ENCODE measurements around the gene CDKN1B.
"Not testable (repeated sequence)": the region's sequence is repeated elsewhere in the genome, so short reads cannot be mapped to it uniquely, and the experiment has no call there.

CDKN1B gene

DNA sequence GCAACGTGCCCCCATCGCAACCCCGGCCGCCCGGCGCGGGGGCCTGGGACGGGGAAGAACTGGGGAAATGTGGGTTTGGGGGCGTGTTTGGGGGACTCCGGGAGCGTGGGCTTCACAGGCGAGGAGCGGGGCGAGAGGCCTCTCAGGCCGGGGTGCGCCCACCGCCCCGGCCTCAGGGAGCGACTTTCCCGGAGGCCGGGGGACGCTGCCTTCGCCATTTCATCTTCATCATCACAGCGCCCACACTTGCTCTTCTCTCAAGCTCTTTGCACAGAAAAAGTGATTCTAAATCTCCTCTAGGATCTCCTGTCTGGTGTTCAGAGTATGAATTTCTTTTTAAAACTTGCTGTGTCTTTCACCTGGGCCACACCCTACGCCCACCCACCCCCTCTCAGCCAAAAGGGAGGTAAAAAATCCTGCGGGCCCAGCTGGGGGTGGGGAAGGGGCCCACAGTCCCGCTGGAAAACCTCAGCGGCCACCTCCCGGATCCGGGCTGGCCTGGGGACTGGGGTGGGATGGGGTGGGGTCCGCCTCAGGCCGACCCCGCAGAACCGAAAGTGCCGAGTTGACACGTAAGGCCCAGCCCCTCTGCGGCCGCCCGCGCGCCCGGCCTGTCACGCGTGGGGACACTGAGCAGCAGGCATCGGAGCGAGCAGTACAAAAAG lies 7.4 kb downstream of the CDKN1B start:
- DNase-seq (ENCODE audit: low read depth, low spot score): no peak

DNA sequence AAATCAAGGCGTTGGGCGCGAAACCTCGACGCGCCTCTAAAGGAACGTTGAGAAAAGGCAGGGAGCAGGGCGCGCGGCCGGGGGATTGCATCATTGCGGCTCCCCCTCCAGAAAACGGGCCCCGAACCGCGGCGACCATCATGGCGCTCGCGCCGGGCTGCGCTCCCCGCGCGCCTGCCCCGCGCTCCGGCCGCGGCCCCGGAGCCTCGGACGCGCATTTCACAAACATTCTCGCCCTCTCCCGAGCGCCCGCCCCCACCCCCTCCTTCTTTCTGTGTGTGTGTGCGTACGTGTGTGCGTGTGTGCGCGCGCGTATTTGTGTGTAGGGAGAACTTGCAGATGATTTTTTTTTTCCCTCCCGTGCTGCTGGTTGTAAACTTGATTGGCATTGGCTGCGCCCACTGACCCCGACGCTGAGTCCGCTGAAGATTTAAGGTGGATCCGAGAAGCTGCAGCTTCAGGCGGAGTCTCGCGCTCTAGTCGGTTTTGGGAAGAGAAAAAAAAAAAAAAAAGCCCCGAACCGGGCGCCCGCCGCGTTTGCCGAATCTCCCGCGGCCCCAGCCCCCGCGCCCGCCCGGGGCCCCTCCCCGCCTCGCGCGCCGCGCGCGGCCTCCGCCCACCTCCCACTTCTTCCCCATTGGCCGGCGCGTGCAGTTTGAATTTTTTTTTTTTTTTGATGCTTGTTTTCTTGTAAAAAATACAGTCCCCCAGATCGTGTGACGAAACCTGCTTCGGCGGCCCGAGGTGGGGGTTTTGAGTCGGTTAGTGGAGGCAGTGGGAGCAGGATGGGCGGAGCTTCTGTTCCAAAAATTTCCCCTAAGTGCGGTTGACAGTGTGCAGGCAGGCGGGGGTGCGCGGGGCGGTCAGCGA lies 8.2 kb downstream of the CDKN1B start:
- DNase-seq (ENCODE audit: low read depth, low spot score): peak; percentile 97

DNA sequence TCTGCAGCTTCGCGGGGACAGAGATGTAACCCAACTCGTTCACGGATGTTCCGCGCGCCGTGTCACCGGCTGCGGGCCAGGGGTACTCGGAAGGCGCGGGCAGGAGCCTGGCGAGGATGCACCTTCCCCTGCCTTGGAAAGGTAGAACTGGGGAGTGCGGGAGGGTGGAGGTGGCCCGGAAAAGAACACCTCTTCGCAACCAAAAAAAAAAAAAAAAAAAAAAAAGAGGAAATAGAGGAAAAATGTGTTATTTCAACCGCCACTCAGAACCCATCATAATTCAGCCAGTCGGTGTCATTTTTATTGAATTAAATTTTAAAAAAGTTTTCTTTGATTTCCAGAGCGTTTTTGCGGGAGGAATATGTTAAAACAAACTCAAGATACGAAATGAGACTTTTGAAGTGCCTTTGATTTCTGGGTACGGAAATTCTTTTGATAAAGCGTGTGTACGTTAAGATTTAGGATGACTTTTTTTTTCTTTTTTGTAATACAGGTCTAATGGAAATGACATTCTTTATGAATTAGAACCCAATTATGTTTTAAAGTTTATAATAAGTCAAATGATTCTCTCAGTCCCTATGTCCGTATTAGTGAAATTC lies 8.9 kb downstream of the CDKN1B start:
- no peak for DNase-seq (ENCODE audit: low read depth, low spot score)

DNA sequence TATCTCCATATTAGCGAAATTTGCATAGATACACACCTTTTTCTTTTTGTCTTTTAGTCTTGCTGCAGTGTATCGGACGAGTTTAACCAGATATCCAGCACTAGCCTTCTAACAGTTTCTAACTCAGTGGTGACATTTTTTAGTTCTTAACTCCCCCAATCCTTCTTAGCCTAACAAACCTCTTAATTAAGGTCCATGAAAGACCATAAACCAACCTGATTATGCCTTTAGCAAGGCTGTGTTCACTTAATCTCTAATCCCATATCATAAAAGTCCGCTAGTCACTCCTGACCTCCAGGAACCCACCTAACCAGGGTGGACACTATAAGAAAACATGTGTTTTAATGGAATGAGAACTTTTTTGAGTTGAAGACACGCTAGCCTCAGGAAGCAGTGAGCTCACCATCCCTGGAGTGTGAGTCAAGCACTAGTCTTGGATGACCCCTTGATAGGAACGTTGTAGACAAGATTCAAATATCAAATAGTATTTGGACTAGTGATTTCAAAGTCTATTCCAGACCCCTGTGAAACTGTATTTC lies 9.5 kb downstream of the CDKN1B start:
- DNase-seq (ENCODE audit: low read depth, low spot score): no peak

DNA sequence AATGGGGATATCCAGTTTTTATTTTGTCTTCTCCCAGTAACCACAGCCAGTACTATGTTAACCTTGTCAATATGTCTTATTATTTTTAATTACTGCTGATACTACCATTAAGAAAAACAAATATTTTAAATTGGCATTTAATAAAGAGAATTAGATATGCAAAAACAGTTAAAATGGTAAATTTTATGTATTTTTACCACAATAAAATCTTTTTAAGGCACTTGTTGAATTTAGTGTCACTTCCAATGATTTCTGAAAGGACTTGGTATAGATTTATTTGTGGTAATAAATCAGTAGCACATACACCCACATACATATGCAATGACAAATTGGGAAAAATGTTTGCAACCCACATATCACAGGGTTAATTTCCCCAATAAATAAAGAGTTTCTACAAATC lies 14.0 kb downstream of the CDKN1B start:
- DNase-seq (ENCODE audit: low read depth, low spot score): no peak

DNA sequence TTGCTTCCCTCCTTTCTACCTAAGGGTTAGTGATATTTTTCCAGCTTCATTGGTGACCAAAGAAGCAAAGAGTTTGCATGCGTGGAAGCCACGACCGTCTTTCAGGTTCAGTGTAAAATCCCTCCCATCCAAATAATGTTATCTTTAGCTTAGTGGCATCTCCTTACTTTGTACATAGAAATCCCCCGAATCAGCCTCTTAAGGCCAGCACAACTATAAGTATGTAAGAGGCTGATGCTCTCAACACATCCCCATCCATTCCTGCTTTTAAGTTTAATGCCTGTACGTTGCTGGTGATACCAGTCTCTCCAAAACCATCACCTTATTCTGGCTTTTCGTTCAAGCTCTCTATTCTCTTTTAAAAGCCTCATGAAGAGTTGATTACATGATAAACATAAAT lies 14.6 kb downstream of the CDKN1B start:
- DNase-seq (ENCODE audit: low read depth, low spot score): no peak

DNA sequence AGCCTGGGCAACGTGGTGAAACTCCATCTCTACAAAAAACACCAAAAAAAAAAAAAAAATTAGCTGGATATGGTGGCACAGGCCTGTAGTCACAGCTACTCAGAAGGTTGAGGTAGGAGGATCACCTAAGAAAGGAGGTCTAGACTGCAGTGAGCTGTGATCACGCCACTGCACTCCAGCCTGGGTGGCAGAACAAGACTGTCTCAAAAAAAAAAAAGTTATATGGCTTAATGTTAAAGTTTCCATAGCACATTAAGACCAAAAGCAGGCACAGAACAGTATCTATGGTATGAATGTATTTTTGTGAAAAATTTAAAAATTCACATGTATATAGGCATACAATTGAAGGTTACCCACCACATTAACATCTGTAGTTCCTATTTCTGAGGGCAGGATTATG lies 15.9 kb downstream of the CDKN1B start:
- DNase-seq (ENCODE audit: low read depth, low spot score): no peak

DNA sequence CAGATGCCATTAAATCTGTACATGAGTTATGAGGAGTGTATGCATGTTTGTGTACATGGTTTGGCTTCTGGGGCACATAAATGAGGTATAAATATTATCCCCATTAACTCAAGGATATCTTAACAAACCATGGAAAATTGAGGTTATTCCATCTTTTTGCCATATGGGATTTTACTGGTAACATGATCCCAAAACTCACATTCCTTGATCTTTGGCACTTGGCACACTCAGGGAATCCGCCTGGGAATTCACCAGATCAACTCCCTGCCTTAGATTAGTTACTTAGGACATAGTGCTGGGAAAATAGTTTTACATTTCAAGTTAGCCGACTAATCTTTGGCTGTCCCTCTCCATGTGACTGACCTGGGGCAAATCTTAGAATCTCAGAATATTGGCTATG lies 16.9 kb downstream of the CDKN1B start:
- no peak for DNase-seq (ENCODE audit: low read depth, low spot score)

DNA sequence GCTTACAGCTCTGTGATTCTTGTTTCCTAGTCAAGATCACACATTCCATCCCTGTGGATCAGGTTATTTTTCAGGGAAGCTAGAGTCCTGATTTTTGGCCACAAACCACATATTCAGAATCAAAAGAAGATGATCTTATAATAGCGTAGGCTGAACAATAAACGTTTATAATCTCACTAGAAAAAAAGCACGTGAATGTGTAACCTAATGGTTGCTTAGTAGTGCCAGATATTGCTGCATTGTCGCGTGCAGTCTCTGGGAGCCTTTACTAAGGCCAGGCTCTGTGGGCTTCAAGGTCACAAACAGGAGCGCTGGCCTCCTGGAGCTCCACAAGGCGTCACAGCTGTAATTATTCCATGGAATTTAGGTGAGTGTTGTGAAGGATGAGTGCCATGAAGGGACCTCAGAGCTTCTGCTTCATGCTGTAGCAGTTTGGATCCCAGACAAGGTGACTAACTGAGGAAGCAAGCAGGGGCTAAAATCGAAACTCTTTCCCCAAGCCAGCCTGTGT lies 17.4 kb downstream of the CDKN1B start:
- DNase-seq (ENCODE audit: low read depth, low spot score): no peak

DNA sequence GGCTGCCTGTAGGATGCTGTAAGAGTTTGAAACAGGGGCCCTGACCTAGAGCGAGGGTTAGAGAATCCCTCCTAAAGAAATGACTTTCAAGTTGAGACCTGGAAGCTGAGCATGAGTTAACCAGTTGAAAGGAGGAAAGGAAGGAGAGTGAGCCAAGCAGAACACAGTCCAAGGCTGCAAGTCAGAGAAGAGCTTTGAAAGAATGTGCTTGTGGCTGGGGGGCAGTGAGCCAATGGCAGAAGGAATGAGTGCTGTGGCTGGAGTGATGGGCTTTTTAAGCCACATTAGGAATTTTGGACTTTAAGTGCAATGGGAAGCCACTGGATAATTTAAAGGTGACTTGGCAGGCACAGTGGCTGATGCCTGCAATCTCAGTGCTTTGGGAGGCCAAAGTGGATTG lies 18.1 kb downstream of the CDKN1B start:
- no peak for DNase-seq (ENCODE audit: low read depth, low spot score)

DNA sequence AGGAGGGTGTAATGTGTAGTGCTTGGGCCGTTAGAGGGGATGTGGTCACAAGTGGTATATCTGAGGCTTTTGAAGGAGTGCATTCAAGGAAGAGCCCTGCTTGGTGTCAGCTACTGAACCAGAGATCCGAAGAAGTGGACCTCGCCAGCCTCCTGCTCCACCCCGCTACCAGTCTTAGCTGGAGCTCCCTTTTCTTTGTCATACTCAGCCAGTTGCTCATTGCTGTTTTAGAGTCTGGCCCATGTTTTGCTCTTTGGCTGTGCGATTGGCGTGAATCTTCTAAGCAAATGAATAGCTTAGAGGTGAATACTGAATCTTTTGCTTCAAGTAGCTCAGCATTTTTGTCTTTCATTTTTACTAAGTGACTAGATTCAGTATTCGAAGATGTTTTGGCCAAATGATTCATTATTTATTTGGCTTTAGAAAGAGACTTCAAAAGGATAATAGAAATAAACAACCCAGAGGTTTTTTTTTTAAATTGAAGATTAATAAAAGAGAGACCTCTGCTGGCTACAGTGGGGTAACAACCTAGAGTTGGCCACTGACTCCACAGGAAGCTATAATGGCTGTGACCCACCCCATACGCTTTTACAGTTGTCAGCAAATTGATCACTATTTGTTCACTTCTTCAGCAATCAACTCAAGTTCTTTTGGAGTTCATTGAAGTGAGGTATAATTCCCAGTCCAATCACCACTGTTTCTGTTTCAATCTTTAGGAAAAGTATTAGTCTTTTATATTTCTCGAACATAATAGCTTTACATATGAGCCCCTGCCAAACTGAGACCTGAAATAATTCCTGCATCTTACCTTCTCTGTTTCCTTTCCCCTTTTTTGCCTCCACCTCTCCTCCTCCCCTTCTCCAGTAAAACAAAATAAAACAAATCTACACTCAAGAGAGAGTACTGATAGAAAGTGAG lies 19.9 kb downstream of the CDKN1B start:
- no peak for DNase-seq (ENCODE audit: low read depth, low spot score)

DNA sequence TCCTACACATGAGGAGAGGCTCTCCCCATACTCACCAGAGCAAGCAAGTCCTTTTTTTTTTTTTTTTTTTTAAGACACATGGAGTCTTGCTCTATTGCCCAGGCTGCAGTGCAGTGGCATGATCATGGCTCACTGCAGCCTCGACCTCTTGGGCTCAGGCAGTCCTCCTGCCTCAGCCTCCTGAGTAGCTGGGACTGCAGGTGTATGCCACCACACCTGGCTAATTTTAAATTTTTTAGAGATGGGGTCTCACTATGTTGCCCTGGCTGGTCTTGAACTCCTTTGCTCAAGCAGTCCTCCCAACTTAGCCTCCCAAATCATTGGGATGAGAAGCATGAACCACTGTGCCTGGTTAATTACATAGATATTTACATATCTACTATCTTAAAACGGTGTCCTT lies 21.0 kb downstream of the CDKN1B start:
- not testable (repeated sequence) for DNase-seq (ENCODE audit: low read depth, low spot score)

DNA sequence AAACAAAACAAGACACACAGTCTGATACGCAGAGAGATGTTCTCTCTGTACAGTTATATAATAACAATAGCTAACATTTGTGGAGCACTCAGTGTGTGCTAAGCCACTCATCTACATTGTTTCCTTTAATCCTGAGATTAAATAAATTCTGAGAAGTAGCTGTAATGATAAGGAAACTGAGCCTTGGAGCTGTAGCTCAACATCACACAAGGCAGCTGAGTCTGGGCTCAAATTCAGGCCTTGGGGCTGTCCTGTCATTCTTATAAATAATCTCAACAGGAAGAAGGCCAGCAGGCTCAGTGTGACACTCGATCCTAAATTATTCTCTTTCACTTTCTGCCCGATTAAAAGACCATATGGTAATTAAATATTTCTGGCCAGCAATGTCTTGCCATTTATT lies 24.5 kb downstream of the CDKN1B start:
- DNase-seq (ENCODE audit: low read depth, low spot score): no peak

DNA sequence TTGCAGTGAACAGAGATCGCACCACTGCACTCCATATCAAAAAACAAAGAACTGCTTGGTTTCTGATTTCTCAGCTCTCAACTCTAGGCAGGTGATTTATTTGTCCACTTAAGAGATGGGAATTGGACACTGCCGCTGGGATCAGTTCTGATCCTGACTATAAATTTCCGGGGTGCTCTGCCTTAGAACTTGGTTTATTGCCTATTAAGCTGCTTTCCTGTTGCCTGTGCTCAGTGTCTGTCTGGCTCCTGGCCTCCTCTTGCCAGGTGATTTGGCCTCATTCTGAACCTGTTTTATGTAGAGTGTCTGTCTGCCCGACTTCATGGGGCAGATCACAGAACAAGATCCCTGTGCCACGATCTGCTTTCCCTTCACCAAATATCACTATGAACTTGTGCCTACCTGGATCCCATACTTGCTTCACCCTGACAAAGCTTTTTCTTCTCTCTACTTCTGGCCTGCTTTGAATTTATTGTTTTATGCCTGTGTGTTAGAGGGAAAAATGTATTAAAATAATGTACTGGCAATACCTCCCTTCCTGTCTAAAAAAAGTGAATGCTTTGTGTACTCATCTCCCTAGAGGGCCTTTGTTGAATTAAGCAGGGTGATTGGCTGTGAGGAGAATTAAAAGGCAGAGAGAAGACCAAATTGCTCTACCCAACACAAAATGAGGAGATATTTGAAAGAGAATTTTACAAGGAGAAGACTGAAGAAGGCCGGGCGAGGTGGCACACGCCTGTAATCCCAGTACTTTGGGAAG lies 27.6 kb downstream of the CDKN1B start:
- no peak for DNase-seq (ENCODE audit: low read depth, low spot score)

DNA sequence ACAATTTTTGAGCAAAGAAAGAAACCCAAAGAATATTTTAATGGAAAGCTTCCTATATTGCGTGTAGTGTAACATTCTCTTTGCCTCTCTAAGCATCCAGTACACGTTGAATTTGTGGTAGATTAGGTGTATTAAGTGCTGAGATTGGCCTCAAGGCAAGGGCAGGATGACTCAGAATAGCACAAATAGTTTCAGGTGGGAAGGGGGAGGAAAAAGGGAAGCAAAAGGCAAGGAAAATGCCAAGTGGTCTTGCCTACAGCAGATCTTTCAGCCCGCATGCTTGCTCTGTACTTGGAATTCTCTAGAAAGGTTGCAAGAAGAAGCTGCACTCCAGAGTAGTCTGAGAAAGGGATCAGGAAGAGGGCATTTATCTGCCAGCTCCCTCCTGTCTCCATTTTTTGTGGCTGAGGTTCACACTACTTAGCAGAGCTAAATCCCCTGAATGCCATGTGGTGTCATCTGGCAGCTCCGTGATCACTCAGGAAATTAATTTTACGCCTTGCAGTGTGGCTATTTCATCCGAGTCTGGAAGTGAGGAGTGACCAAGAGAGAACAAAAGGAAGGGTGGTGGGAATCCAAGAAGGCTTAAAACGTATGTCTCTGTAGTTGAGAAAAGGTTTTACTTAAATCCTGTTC lies 28.5 kb downstream of the CDKN1B start:
- DNase-seq (ENCODE audit: low read depth, low spot score): no peak

DNA sequence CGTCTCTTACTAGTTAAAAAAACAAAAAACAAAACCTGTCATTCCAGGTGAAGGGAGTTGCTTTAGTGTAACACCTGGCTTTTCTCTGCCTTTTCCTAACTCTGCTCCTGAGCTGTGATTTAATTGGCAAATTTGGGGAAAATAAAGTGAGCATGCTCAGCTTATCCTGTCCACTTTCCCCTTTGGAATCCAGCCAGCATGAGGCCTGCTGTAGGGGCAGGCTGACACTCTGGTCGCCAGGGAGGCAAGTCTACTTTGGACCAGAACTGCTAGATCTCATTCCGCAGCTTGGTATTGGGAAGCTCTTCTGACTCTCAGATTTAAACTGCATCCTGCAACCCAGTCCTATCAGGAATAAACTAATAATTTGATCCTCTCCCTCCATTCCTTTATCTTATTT lies 30.1 kb downstream of the CDKN1B start:
- DNase-seq (ENCODE audit: low read depth, low spot score): no peak

DNA sequence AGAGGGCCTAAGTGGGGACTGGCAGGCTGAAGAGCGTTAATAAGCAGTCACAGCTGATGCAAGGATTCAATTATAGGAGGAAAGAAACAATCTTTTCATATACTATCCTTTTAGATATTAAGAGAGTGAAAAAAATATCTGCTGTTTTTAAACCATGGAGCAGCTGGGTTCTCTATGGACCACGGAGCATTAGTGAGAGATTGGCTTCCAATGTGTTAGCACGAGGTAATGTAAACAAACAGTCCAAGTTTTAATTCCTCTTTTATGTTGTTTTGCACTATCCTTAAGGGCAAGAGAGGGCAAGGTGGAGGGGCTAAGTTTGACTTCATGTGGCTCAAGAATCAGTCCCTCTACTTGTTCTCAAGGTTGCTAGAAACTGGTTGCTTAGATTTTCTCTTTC lies 30.9 kb downstream of the CDKN1B start:
- DNase-seq (ENCODE audit: low read depth, low spot score): no peak

DNA sequence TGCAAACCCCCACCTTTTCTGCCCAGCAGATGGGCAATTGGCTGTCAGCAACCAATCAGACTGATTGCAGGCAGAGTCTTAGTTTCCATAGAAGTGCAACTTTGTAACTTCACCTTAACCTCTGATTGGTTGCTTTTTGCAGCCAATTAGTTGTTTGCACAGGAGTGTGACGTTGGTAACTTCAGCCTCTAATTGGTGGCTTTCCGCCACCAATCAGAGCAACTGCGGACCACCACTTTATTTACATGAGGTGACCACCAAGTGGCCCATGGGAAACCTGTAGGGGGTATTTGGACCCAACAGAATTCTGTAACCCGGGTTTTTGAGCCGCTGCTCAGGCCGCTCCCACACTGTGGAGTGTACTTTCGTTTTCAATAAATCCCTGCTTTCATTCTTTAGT lies 32.3 kb downstream of the CDKN1B start:
- DNase-seq (ENCODE audit: low read depth, low spot score): no peak

DNA sequence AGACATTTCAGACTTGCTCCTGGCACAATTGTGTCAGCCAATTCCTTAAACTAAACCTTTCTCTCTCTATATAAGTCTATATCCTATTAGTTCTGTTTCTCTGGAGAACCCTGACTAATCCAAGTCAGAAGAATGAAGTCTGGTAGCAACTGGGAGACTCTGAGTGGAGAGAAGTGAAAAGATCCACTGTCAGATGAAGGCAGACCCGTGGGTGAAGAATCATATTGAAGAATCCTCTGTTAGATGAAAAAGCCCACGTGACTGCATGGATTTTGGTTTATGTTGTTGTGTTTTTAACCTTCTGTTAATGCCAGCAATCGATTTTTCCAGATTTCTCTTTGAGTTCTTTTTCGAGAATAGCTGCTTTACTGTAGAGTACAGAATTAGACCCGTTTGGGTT lies 38.8 kb downstream of the CDKN1B start:
- no peak for DNase-seq (ENCODE audit: low read depth, low spot score)

DNA sequence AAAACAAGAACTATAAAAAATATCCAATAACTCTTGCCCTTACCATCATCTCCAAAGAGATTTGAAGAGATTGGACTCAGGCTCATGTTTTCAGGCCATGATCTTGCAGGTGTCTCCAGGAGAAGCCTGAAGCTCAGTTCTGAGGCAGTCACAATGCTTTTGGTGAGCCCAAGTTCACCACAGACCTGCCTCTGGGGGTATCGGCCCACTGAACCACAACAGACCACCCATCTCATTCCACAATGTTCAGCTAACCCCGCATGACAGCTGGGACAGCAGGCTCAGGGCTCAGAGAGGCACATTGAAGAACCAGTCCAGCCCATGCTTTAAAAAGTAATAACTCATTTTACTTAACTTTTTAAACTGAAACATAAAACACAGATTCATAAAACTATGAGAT lies 40.0 kb downstream of the CDKN1B start:
- no peak for DNase-seq (ENCODE audit: low read depth, low spot score)
